ENCODE measurements around the gene UBR4.

Gene UBR4

GRCh38 chr1:19046972-19047731 is 162.9 kb downstream of the UBR4 start:
- DNase-seq, result no peak

GRCh38 chr1:19045898-19046880 is 163.9 kb downstream of the UBR4 start:
- DNase-seq, result no peak

- DNase-seq, result no peak
Observed at GRCh38 chr1:19044975-19045831, 164.9 kb downstream of the UBR4 start.

GRCh38 chr1:19044471-19044870 is 165.6 kb downstream of the UBR4 start:
- no peak for DNase-seq

GRCh38 chr1:19043579-19044443 is 166.3 kb downstream of the UBR4 start:
- no peak for DNase-seq

GRCh38 chr1:19042675-19043578 is 167.1 kb downstream of the UBR4 start:
- DNase-seq, result no peak

GRCh38 chr1:19040010-19040680 is 169.9 kb downstream of the UBR4 start:
- no peak for DNase-seq

- no peak for DNase-seq
Observed at GRCh38 chr1:19038732-19039131, 171.3 kb downstream of the UBR4 start.

- DNase-seq, result no peak
Observed at GRCh38 chr1:19038096-19038495, 172.0 kb downstream of the UBR4 start.

- no peak for DNase-seq
Observed at GRCh38 chr1:19037659-19038058, 172.4 kb downstream of the UBR4 start.

- DNase-seq, result no peak
Observed at GRCh38 chr1:19036813-19037605, 173.1 kb downstream of the UBR4 start.

GRCh38 chr1:19036041-19036812 is 173.8 kb downstream of the UBR4 start:
- no peak for DNase-seq

- DNase-seq, result no peak
Observed at GRCh38 chr1:19035377-19036040, 174.6 kb downstream of the UBR4 start.

GRCh38 chr1:19034721-19035120 is 175.3 kb downstream of the UBR4 start:
- no peak for DNase-seq

GRCh38 chr1:19033926-19034680 is 176.0 kb downstream of the UBR4 start:
- DNase-seq, result no peak

- no peak for DNase-seq
Observed at GRCh38 chr1:19033515-19033839, 176.6 kb downstream of the UBR4 start.
